DMS 273 treated with DMSO at 0.1 percent for 48 hours (cell line): ENCODE data around the gene WDFY1.

Experiments used
- DNase-seq: peaks from one replicate; lab custom pipeline; 2025; lab: John Stamatoyannopoulos, UW

Gene WDFY1

DNA sequence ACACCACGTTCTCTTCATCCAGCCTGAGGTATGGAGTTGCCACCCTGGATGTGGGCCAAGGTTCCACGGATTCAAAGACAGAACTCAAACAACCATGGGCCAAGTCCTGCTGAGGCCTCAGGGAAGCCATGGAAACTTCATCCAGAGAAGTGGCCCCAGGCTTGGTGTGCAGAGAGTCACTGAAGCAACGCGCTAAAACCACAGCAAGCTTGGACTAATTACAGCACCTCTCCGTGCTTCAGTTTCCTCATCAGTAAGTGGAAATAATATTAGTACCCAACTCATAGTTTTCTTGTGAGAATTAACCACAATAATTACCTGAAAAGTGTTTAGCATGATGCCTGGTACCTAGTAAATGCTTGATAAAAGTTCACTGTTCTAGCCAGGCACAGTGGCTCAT, 88.6 kb downstream of the WDFY1 start:
- DNase-seq, result no peak

- DNase-seq, result no peak
These were observed 89.1 kb downstream of the WDFY1 start for GRCh38 chr2:223856021-223856420.

GRCh38 chr2:223855426-223855825, 89.7 kb downstream of the WDFY1 start:
- DNase-seq, result no peak

- no peak for DNase-seq
These were observed 90.4 kb downstream of the WDFY1 start for GRCh38 chr2:223854741-223855140.

- DNase-seq, result no peak
These were observed 91.7 kb downstream of the WDFY1 start for GRCh38 chr2:223853425-223853837.

- DNase-seq, result no peak
These were observed 92.8 kb downstream of the WDFY1 start for GRCh38 chr2:223852281-223852795.

GRCh38 chr2:223847410-223847809, 97.7 kb downstream of the WDFY1 start:
- no peak for DNase-seq

DNA sequence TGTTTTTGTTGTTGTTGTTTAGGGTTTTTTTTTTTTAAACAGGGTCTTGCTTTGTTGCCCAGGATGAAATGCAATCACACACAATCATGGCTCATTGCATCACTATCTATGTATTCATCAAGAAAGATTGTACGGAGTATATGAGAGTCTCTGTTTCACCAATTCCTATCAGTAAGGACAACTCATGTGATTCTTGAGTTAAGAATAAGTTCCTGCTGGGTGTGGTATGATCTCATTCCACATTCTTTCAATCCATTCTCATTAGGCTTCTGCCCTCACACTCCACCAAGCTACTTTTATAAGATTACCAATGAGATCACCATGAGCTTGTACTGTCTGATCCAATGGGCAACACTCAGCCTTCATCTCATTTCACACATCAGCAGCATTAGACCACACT, 98.6 kb downstream of the WDFY1 start:
- DNase-seq, result no peak

DNA sequence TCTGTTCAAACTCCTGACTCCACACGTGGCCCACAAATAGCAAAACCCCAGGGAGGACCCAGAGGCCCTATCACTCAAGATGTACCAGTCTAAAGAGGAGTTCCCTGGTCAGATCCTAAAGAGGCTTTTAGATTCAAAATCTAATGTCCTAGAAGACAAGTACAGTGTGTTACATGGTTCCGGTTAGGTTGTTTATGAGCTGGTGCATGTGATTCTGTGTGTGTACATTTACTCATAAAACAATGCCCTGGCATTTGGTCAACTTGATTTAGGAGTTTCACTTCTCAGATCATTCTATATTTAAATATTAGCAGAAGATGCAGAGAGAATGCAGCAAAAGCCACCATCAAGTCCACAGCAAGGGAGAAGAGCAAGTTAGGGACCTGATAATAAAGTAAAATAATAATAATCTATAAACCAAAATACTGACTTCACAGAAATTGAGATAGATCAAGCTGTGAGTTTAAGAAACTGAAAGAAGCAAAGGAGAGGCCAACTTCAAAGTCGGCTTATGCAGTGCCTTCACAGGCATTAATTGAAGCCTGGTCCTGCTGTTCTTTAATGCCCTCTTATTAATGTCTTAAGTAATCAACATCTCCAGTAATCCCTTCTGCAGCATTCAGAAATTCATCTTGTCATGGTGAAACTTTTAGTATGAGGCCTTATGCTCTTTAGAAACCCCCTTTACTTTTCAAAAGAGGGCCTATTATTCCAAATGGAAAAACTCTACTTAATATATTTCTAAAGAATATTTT, 103.5 kb downstream of the WDFY1 start:
- DNase-seq, result no peak

DNA sequence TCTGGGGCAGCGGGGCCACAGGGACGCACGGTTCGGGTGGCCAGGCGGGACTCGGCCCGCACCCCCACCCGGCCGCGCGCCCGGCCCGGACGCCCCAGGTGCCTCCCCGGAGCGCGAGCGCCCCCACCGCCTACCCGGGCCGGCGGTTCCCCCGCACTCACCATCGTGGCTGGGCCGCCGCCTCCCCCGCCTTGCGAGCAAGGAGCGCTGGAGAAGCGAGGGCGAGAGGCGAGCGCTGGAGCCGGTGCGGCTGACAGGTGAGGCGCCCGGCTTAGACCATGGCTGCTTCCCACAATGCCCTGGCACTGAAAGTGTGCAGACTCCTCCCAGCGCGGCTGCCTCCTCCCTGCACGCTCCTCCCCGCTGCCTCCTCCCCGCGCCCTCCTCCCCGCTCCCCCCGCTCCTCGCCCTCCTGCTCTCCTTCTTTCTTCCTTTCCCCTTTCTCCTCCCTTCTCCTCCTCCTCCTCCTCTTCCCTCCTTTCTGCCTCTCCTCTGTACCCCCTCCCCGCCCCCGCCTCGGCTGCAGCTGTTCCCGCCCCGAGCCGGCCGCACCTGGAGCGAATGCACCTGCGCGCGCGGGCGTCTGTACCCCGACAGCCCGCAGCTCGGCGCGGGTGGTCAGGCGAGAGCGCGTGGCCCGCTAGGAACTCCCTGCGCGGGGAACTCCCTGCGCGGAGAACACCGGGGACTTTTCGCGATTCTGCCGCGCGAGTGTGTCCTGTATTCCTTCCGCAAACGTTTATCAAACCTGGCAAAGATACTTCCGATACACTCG, 107.7 kb downstream of the WDFY1 start, which contains the start of gene AP1S3:
TSS of gene AP1S3 (minus strand) at position 296 of the 775 bp plus-strand sequence. CDS start at position 164, 132 bp downstream.
- DNase-seq, result peak; percentile 12

- DNase-seq, result no peak
These were observed 109.2 kb downstream of the WDFY1 start for GRCh38 chr2:223835701-223836532.

DNA sequence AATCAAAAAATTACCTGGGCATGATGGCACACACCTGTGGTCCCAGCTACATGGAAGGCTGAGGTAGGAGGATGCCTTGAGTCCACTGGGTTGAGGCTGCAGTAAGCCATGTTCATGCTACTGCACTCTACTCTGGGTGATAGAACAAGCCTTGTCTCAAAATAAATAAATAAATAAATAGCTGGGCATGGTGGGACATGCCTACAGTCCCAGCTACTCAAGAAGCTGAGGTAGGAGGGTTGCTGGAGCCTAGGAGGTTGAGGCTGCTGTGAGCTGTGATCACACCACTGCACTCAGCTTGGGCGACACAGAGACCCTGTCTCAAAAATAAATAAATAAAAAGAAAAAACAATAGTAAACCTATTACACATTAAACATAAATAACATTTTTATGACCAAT, 110.7 kb downstream of the WDFY1 start:
- no peak for DNase-seq

DNA sequence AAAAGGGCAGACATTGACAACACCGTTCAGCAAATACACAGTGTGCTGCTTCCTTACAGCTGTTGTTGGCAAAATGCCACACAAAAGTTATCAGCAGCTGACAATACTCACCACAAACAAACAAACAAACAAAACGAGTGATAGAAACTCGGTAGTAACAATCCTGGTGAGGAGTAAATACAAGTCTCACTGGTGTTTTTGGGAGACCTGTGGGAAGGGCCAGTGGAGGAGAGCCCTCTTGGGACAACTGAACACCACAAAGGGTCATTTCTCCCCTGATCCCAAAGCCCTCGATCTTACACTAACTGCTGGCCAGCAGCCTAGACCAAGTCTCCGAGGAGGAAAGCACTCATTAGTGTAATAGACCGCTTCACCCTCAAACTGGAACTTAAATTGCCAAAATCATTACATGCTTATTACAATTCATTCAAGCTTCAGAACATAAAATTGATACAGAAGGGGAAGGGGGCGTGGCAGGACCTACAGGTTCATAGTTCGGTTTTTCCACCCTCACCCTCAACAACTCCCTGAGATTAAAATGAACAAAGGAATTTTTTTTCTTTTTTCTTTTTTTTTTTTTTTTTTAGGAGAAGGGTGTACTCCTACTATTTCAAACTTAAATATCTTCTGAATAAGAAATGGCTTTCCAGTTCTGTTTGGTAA, 112.8 kb downstream of the WDFY1 start:
- DNase-seq, result no peak

GRCh38 chr2:223829128-223829527, 116.0 kb downstream of the WDFY1 start:
- DNase-seq, result no peak

DNA sequence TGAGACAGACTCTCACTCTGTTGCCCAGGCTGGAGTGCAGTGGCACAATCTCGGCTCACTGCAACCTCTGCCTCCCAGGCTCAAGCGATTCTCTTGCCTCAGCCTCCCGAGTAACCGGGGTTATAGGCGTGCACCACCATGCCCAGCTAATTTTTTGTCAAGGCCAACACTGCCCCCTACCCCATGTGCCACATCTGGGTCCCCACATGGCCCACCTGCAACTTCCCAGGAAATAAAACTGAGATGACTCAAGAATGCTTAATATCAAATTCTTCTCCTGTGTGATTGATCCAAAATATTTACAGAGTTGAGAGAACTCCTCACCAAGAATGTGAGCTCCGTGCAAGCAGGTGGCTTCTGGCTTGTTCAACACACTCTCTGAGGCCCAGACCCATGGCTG, 116.8 kb downstream of the WDFY1 start:
- DNase-seq, result no peak

DNA sequence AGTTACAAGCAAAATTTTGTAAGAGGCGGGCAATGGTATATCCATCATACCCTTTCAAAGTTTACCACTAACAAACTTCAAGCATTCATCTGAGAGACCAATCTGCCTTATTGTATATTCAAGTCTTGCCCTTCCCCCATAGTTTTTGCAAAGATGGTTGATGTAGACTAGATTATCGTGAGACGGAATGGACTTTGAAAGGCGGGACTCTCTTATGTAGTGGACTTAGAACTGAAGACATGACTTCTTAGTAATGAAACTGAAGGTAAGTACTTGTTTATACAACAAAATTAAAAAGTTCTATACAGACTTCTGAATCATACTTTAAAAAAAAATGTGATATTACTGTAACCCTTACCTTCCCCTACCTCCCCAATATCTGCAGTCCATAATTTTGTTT, 118.1 kb downstream of the WDFY1 start:
- DNase-seq, result no peak
